Measurements from ENCODE around the gene MEDAG.

Gene MEDAG

DNA sequence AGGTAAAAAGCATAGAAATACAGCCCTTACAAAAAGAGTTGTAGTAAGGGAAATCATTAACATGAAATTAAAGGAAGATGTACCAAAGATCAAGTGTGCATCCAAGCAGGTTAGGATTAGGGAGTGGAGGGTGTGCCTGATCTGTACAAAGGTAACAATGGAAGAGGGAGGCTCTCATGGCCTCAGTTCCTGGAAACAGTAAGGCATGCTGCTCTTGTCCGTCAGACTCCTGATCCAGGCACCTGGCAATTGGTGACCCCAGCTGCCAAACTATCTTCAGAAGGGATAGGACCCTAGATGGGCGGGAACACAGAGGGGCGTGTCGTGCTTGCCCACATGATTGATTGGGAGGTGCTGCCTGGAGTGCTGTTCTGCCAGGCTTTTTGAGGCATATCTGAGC lies 30.9 kb downstream of the MEDAG start:
- in situ Hi-C loops (cut with MboI; ENCODE audit: low sequenced_read_pairs), result no loop called here

DNA sequence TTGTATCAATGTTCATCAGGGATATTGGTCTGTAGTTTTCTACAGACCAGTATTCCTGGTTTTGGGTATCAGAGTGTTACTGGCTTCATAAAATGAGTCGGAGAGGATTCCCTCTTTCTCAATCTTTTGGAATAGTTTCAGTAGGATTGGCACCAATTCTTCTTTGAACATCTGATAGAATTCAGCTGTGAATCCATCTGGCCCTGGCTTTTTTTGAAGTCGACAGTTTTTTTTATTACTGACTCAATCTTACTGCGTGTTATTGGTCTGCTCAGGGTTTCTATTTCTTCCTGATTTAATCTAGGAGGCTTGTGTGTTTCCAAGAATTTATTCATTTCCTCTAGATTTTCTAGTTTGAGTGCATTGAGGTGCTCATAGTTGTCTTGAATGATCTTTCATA lies 37.8 kb downstream of the MEDAG start:
- in situ Hi-C loops (cut with MboI; ENCODE audit: low sequenced_read_pairs), result no loop called here

DNA sequence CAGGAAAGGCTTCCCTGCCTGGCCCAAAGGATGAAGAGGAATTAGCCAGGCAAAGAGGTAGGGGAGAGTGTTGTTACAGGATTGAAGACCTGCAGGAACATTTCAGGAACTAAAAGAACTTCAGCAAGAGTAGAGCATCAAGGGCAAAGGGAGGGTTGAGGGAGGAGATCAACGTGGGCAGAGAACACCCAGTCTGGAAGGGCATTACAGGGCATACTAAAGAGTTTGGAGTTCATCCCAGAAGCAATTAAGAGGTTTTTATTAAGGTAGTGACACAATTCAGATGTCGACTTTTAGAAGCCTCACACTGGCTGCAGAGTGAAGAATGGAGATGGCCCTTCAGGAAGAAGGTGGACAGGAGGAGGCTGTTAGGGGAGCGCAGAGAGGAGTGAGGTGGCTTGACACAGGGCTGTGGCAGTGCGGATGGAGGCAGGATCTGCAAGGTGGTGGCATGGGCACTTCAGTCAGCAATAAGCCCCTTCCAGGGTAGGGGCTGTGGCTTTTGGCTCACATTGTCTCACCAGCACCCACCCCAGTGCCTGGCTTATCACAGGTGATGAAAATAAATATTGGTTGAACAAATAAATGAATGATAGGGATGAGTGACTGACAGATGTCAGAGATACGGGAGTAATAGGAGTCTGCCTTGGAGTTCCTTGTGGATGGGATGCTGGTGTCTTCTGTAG lies 51.3 kb downstream of the MEDAG start:
- in situ Hi-C loops (cut with MboI; ENCODE audit: low sequenced_read_pairs), result no loop called here

DNA sequence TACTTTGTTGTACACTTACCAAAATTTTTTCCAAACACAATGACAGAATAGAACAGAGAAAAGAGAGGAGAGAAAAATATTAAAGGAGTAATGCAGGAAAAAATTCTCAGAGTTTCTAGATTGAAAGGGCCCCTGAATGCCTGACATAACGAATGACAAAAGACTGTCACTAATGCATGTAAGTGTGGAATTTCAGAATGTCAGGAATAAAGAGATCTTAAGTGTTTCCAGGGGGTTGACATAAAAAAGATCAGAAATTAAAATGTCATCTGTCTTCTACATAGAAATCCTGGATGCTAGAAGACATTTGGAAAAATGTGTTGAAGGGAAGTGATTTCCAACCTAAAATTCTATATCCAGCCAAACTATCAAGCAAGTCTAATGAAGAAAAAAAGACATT lies 53.6 kb downstream of the MEDAG start:
- in situ Hi-C loops (cut with MboI; ENCODE audit: low sequenced_read_pairs), result no loop called here

DNA sequence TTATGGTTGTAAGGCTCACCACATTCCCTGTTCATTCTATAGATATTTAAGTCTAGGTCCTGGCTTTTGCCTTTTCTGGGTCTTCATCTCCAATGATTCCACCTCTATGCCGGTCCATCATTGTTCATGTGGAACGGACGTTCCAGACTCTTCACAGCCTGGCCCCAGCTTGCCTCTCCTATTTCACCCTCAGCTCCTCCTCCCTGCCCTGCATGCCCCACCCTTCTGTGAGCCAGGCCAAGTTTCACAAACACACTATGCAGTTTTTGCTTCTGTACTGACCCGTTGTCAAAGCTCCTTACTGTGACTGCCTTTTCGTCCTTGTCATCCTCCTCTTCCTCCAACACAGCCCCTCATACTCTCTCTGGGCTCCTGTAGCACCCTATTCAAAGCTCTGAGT lies 57.7 kb downstream of the MEDAG start:
- in situ Hi-C loops (cut with MboI; ENCODE audit: low sequenced_read_pairs), result no loop called here

DNA sequence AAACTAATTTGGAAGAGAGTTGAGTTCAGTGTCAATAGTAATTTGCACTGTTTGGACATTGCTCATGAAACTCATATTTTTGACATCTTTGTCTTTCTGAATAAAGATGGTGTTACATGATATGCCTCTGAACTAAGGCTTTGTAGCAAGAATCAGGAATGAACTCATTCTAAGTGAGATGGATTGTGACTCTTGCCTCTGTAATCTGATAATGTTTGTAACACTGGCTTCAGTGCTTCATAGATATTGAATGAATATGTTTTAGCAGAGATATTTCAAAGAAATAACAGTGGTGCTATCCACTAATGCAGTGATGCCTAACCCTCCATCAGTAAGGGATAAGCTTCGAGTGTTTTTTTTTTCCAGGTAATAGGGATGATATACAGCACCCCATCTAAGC lies 59.3 kb downstream of the MEDAG start:
- in situ Hi-C loops (cut with MboI; ENCODE audit: low sequenced_read_pairs), result no loop called here

DNA sequence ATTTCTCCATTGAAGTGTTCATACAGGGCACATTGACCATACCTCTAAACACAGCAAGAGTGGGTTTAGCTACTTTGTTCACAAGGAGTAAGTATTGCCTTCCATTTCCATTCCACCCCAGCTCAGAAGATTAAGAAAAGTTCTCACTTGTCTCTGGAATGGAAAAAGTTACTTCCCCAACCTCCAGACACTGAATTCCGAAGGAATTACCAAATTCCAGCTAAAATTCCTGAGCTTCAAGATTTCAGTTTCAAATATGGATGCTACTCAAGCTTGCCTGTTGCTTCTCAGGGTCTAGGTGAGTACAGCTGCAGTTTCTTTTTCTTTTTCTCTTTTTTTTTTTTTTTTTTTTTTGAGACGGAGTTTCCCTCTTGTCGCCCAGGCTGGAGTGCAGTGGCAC lies 60.0 kb downstream of the MEDAG start:
- in situ Hi-C loops (cut with MboI; ENCODE audit: low sequenced_read_pairs), result no loop called here

DNA sequence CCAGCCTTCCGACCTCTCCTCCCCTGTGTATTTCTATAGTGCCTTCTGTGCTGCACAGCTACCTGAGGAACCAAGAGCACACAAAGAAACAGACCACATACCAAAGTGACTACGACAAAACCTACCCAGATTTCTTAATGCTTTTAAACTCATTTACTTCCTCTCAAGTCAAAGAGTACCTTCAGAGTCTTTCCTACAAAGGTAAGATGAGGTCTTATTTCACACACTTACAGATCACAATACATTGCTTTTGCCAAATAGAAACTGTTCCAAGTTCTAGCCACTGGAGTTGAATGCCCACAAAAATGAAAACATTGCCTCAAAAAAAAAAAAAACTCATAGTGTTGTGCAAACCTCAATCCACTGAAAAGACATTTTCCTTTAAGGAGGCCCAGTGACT lies 62.8 kb downstream of the MEDAG start:
- in situ Hi-C loops (cut with MboI; ENCODE audit: low sequenced_read_pairs), result no loop called here

DNA sequence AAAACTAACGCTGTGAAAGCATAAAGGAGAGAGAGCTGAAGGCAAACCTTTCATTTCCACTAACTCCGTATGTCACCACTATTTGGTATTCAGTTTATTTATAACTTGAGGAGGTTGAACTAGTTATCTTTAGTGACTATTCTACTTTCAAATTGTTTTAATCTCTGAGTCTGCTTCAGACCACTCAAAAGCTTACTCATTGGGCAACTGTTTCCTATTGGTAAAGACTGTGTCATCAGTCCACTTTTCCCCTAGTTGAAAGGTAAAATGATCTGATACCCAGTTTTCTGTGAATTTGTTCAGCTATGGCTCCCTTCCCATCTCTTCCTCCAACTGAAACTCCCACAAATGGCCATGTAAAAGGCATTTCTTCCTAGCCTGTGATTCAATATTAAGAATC lies 65.5 kb downstream of the MEDAG start:
- in situ Hi-C loops (cut with MboI; ENCODE audit: low sequenced_read_pairs), result no loop called here

DNA sequence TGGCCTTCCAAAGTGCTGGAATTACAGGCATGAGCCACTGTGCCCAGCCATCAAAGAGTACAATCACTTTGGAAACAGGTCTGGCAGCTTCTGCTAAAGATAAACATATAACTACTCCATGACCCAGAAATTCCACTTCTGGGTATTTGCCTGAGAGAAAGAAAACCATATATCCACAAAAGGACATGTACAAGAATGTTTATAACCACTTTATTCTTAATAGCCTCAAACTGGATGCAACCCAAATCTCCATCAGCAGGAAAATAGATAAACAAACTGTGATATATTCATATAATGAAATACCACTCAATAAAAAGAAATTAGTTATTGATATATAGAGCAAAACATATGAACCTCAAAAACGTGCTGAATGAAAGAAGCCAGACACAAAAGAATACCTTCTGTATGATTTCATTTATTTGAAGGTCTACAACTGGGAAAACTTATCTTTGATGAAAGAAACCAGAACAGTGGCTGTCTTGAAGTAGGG lies 66.9 kb downstream of the MEDAG start:
- in situ Hi-C loops (cut with MboI; ENCODE audit: low sequenced_read_pairs), result no loop called here

DNA sequence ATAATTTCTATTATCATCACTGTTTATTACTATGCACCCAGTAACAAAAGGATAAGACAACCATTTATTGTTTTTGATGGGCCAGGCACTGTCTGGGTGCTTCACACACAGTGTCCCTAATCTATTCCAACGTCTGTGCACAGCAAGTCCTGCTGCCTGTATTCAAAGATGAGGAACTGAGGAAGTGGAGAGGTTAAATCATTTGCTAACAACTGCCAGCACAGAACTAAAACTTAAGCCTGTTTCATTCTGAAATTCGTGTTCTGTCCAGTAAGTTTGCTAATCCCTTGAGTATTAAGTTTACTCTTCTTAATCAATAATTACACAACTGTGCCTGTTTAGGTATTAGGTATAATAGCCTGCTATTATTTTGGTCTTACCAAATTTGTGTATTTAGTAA lies 68.3 kb downstream of the MEDAG start:
- in situ Hi-C loops (cut with MboI; ENCODE audit: low sequenced_read_pairs), result no loop called here
